Fibroblast of mammary gland (primary cell): ENCODE data around the gene ASCL4.
"Not testable (repeated sequence)": the region's sequence is repeated elsewhere in the genome, so short reads cannot be mapped to it uniquely, and the experiment has no call there.

Source experiments
- DNase-seq: peaks from one replicate; pipeline ENCODE4 v3.0.0-alpha.2; 2010; ENCODE audit warnings: low read depth
- H3K4me3 ChIP-seq: 2 replicates; pipeline ENCODE4 v1.5.1; 2011; ENCODE audit warnings: low read depth, mild to moderate bottlenecking, low read length, moderate library complexity; ENCODE audit not compliant: control insufficient read depth
- TF ChIP-seq, protein P1 (sequence below): conservative IDR thresholded peaks from 2 replicates; pipeline ENCODE4 v1.5.1; 2011; ENCODE audit warnings: low read depth, low read length, inconsistent platforms; ENCODE audit not compliant: control insufficient read depth, insufficient read depth

The ASCL4 gene

DNA sequence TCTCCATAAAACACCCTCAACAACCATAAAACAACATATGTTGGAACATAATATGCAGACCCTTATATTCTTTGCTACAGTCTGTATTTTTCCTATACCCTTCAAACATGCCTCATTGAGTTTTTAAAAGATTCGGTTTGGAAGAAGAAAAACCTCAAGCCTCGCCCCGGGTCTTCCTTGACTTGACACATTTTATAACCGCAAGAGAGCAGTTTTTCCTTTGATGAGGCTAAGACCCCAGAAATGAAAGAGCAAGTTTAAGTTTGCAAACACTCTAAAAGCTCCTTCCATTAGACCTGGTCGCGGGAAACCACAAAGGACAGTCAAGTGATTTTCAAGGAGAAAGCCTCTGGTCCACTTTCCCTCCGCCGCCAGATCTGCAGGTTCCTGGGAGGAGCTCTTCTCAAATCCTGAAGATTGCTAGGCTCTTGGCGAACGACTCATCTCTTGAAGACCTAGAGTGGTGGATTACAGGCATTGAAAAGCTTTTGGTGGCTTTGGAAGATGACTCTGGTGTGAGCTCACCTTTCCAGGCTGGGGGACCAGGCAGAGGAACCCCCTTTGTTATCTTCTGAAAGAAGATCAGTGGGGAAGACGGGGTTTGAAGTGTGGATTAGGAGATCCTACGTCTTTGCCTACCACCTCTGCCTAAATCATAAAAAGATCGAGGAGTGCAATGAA is at the start of gene ASCL4:
ASCL4 (plus strand) TSS at position 356 of the 681 bp plus-strand sequence. CDS start 515 bp downstream, outside the sequence.
- DNase-seq: no peak
- TF ChIP-seq, protein P1, sequence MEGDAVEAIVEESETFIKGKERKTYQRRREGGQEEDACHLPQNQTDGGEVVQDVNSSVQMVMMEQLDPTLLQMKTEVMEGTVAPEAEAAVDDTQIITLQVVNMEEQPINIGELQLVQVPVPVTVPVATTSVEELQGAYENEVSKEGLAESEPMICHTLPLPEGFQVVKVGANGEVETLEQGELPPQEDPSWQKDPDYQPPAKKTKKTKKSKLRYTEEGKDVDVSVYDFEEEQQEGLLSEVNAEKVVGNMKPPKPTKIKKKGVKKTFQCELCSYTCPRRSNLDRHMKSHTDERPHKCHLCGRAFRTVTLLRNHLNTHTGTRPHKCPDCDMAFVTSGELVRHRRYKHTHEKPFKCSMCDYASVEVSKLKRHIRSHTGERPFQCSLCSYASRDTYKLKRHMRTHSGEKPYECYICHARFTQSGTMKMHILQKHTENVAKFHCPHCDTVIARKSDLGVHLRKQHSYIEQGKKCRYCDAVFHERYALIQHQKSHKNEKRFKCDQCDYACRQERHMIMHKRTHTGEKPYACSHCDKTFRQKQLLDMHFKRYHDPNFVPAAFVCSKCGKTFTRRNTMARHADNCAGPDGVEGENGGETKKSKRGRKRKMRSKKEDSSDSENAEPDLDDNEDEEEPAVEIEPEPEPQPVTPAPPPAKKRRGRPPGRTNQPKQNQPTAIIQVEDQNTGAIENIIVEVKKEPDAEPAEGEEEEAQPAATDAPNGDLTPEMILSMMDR: no peak
- no peak within 1 kb of the TSS for H3K4me3 ChIP-seq

DNA sequence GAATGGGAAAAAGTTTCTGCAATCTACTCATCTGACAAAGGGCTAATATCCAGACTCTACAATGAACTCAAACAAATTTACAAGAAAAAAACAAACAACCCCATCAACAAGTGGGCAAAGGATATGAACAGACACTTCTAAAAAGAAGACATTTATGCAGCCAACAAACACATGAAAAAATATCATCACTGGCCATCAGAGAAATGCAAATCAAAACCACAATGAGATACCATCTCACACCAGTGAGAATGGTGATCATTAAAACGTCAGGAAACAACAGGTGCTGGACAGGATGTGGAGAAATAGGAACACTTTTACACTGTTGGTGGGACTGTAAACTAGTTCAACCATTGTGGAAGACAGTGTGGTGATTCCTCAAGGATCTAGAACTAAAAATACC is 47.2 kb upstream of the ASCL4 start:
- not testable (repeated sequence) for DNase-seq

DNA sequence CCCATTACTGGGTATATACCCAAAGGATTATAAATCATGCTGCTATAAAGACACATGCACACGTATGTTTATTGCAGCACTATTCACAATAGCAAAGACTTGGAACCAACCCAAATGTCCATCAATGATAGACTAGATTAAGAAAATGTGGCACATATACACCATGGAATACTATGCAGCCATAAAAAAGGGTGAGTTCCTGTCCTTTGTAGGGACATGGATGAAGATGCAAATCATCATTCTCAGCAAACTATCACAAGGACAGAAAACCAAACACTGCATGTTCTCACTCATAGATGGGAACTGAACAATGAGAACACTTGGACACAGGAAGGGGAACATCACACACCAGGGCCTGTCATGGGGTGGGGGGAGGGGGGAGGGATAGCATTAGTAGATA is 46.8 kb upstream of the ASCL4 start:
- not testable (repeated sequence) for DNase-seq, H3K4me3 ChIP-seq

More for the DNA sequence above, 47.2 kb upstream of the ASCL4 start:
- H3K4me3 ChIP-seq: not testable (repeated sequence)

DNA sequence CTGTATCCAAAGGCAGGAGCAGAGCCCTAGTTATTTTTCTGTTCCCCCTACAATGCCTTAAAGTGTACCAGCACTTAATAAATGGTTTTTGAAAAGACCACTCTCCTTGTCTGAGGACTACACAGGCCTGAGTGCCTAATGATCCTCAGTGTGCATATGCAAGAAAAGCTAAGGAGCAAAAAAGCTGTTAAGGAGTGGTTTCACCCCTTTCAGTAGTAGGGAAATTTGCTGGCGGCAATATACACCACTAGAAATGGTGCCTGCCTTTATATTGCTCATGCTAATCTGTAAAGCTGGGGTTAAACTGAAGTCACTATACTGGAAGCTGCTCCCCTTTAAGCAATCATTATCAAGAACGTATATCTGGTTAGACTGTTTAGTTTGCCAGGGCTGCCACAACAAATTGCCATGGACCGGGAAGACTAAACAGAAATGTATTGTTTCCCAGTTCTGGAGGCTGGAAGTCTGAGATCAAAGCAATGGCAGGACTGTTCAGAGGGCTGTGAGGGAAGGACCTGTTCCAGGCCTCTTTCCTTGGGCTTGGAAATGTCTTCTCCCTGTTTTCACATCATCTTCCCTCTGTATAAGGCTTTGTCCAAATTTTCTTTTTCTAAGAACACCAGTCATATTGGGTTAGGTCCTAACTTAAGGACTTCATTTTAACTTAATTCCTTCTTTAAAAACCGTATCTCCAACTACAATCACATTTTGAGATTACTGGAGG is 43.7 kb upstream of the ASCL4 start:
- no peak for DNase-seq
- no peak overlapping the region for H3K4me3 ChIP-seq
- TF ChIP-seq, protein P1: no peak

DNA sequence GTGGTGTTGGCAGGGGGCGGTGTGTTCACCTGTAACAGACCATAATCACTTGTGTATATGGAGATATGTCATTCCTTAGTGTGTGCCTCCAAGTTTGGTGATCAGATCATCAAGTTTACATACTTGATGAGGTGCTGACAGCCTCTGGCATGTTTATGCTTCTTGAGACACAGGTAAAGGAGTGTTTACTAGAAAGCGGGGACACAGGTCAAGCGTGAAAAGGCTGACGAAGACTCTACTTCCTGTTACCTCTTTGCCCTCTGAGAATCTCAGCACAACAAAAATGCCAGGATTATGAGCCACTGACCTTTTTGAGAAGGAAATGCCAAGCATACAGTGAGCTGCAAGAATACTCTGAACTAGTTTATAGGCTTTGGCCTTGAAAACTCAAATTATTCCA is 43.1 kb upstream of the ASCL4 start:
- H3K4me3 ChIP-seq: no peak overlapping the region
- TF ChIP-seq, protein P1: no peak
- no peak for DNase-seq

DNA sequence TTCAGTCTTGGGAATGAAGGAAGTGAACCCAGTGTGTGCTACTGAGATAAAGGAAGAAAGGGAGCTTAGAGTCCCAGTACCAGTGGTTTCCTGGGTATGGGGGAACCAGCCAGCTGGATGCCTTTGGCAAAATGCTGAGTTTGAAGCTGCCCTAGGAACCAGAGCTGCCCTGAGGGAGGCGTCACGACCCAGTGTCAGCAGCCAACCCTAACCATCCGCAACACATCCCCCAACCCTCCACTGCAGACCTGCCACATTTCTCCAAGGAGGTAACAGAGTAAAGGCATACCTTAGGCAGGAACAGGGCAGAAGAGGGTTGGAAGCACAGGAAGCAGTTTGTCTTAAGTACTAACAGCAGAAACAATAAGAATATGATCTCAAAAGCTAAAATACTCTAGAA is 42.1 kb upstream of the ASCL4 start:
- TF ChIP-seq, protein P1: no peak
- DNase-seq: no peak
- no peak overlapping the region for H3K4me3 ChIP-seq

- no peak overlapping the region for H3K4me3 ChIP-seq
- DNase-seq: no peak
- TF ChIP-seq, protein P1: no peak
Measured at GRCh38 chr12:107734139-107734538, 40.4 kb upstream of the ASCL4 start.

DNA sequence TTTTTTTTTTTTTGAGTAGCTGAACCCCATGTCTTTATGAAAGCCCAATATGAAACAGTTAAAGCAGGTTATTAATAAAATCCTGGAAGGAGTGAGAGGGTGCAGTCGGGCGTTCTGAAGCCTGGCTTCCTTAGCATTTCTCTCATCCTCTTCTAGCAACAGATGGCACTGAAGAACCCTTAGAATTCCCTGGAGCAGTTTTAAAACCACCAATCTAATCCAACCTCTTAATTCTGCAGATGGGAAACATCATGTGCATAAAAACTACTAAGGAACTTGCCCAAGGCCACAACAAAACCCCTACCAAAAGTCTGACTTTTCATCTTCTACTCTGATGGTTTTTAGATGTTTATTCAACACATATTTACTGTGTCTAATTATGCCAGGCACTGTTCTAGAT is 38.7 kb upstream of the ASCL4 start:
- no peak for DNase-seq
- no peak overlapping the region for H3K4me3 ChIP-seq
- TF ChIP-seq, protein P1: no peak
